GM18907 (cell line): ENCODE results near the gene PRKCA.

Experiments used
- ATAC-seq: cut with Tn5 transposase; IDR thresholded peaks from one replicate; pipeline ENCODE4 v1.9.1; 2021; ENCODE audit warnings: mild to moderate bottlenecking, moderate library complexity; ENCODE audit not compliant: unreplicated experiment

The PRKCA gene

GRCh38 chr17:66636111-66636510, 333.7 kb downstream of the PRKCA start:
- no peak for ATAC-seq

DNA sequence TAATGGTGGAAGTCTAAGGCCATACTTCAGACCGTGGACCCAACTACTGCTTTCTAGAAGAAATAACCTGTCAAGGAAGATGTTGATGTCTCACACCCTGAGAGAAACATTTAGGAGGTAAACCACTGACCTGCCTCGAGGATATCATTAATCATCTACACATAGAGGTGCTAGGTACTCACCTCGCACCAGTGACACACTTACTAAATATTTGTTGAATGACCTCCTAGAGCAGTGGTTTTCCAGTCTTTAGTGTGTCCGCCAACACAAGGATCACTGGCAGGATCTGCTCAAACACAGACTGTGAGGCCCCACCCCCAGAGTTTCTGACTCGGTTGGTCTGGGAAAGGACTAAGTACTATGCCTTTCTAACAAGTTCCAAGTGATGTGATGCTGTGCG, 335.1 kb downstream of the PRKCA start:
- no peak for ATAC-seq

GRCh38 chr17:66638707-66639479, 336.5 kb downstream of the PRKCA start:
- no peak for ATAC-seq

GRCh38 chr17:66643815-66644710, 341.6 kb downstream of the PRKCA start:
- no peak for ATAC-seq

GRCh38 chr17:66645259-66645658, 342.8 kb downstream of the PRKCA start:
- no peak for ATAC-seq

GRCh38 chr17:66647391-66647983, 345.1 kb downstream of the PRKCA start:
- ATAC-seq = no peak

DNA sequence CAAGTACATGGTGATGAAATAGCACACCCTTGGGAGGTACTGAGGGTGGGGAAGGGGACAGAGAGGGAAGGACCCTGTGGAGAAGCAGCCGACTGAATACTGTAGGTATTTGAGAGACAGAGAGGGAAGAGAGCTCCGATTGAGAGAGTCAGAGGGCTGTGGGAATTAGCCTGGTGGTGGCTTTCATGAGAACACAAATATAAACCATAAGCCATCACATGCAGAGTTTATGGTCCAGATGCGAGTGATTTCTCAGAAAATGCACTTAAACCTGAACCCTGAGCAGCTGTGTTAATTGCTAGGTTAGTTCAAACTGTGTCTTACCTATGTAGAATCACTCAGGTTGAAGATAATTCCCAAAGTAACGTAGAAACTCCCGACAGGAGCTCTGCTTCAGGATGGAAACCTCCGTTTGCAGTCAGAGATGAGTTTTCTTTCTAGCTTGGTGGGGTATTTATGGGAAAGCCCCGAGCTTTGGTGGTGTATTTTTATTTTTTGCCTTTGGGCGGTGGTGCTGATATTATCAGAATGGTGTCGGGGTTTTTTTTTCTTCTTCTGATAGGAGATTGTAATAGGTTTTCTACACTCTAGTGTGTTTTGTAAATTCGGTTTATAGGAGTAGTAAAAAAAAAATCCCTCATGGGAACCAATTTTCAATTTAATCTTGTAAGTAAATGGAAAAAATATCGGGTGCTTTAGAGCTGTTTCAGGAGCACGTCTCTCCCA, 347.6 kb downstream of the PRKCA start:
- ATAC-seq = no peak

GRCh38 chr17:66650544-66650877, 348.1 kb downstream of the PRKCA start:
- ATAC-seq = no peak

GRCh38 chr17:66652840-66653507, 350.6 kb downstream of the PRKCA start:
- no peak for ATAC-seq

GRCh38 chr17:66654106-66654740, 351.8 kb downstream of the PRKCA start:
- ATAC-seq = no peak

DNA sequence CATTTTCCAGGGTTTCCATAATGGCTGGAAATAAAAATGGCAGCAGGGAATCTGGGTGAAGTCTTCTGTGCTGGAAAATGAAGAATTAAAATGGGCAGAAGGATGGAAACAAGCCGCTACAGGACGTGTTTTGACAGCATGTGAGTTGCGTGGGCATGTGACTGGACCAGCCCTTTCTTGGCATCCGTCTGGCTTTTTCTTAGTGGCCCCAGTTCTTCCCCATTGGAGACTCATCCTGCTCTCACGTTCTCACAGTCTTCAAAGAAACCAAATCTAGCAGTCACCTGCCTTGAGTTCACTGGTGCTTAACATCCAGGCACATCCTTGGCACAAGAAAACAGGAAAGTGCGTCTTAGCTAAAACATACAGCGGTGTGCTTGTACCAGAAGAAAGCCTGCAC, 352.4 kb downstream of the PRKCA start:
- ATAC-seq = no peak

GRCh38 chr17:66655461-66655860, 353.0 kb downstream of the PRKCA start:
- ATAC-seq = no peak

DNA sequence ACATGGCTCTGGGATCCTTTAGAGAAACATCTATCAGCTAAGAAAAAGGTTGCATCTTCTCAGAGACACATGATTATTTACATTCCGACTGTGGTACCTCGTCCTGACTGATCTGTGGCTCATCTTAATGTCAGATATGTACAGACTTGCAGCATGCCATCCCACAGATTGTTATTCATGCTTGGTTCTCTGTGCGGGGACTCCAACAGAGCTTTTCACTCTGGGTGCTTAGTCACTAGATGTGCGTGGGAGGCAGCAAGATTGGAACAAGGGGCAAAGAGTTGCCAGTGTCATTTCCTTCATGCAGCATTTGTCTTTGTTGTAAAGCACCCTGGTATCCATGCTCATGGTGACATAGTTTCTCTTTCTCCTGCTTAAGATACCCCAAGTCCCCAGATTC, 353.4 kb downstream of the PRKCA start:
- no peak for ATAC-seq

DNA sequence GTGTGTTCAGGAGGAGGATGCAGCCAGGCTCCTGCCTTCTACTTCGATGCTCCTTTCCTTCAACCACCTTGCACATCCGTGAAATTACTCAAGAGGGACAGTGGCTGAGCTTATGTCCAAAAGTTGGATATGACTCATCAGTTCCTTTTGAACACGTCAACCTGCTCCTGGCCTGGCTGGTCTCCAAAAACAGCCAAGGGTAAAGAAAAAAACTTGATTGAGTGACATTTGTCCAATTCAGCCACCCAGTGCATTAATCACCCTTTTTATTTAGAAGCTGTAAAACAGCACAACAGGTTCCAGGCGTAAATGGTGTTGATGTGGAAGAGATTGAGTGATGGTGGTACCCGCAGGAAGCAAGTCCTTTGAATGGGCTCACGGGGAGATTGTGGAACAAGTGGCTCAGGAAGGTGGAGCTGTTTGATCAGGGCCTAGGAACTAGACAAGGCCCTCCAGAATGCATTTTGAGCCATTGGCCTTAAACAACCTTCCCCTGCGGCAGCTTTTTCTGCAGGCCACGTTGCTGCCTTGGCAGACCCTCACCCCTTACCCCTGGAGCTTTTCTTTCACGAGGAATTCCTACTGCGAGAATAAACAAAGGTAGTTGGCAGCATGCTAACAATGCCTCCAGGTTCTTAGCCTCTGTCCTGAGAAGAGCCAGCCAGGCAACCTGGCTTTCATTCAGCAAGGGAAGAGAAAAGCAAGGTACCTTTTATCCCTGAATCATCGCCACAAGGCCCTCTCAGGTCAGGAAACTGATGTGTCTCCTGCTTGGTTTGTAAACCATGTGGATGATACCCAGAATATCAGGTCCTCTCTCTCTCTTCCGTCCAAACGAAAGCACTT, 359.2 kb downstream of the PRKCA start:
- no peak for ATAC-seq

GRCh38 chr17:66662496-66662895, 360.1 kb downstream of the PRKCA start:
- no peak for ATAC-seq

DNA sequence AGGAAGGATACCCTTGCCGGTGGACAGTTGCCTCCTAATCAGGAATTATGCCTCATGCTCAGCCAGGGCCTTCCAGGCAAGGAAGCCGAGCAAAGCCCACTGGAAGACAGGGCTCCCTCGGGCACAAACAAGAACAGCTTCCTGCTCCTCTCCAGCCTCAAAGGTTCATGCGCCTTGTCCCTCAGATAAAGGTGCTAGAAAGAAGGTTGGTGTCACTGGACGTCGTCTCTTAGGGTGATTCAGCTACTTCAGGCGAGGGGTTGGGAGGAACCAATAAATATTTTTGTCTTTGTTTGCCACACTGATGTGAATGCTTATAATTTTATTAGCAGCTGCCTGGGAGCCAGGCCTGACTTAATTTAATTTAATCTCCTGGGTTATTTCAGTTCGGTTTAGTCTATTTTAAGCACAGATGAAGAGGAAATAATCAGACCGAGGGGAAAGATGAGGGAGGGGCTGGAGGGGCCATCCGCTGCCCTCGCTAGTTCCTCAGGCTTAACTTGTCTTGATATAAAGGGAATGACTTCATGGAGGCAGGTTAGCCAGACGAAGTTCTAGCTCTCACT, 360.7 kb downstream of the PRKCA start:
- ATAC-seq = no peak

DNA sequence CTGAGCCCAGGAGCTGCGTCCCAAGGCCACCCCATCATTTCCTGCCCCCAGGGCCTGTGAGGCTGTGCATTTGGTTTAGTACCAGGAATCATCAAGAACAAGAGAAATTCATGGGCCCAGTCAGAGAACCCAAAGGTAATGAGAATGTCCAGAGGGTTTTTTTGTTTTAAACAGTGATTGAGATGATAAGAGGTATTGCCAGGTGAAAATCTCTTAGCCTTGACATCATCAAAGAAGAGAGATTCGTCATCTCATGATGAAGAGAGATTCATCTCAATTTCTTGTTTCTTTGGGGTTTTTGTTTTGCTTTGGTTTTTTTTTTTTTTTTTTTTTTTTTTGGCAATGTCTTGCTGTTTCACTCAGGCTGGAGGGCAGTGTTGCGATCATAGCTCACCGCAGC, 361.9 kb downstream of the PRKCA start:
- no peak for ATAC-seq

DNA sequence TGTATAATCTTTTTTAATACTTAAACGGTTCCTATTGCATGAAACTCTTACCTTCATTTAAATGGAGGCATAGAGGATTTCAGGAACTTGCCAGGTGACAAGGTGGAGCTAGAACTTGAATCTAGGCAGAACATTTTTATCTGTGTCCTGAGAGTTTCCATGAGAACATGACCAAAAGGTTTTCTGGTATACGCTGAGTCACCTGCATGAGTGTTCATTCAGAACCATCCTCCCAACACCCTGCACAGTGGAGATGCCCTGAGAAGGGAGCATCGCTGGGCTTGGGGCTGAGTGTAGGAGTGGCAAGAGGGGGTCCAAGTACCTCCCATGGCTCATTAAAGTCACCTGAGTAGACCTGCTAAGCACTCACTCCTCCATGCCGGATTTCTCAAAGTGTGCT, 362.8 kb downstream of the PRKCA start:
- ATAC-seq = no peak

DNA sequence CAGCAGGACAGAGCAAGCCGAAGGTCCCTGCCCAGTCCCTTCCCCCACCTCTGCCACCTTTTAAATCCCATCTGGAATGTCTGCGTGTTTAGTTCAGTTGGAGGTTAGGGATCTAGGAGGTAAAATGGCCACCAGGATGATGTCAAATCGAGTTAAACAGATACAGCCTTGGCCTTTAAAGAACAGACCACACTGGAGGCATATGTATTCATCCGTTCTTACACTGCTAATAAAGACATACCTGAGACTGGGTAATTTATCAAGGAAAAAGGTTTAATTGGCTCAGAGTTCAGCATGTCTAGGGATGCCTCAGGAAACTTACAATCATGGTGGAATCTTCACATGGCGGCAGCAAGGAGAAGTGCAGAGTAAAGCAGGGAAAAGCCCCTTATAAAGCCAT, 364.7 kb downstream of the PRKCA start:
- no peak for ATAC-seq
